K562 (cell line): Measurements from ENCODE around the gene GJB2. TPM values are rescaled to one million over a fixed set of nuclear protein-coding genes. Genes with fewer than 3 reads are reported as not detected.

Experiments used
- ATAC-seq: fragments of 200-7000 bp; cut with Tn5 transposase; 3 replicates; pipeline ENCODE4 v1.9.1; 2020; ENCODE audit warnings: moderate library complexity
- BruUV-seq: library from RNA; stranded (reverse); fragments of 400-500 nt; replicated peaks from 2 replicates; lab custom pipeline; 2021; lab: Mats Ljungman, UMichigan
- CTCF ChIA-PET: fragments of 300-600 bp; formaldehyde crosslinking; extraction: SDS; loops from one replicate; lab custom pipeline; 2021; ENCODE audit warnings: low intra/inter-chr PET ratio; lab: Yijun Ruan, JAX
- POLR2A ChIA-PET: fragments of 300-600, 350-650 bp; sonication (Branson Sonifier 250); formaldehyde crosslinking; extraction: SDS; loops from one replicate; lab custom pipeline; 2021; ENCODE audit warnings: antibody characterized with exemption, inconsistent platforms; lab: Yijun Ruan, JAX
- DNase-seq, 4 experiments: peaks; one replicate each; pipeline versions ENCODE4 v3.0.0 to v3.0.0-alpha.2; 2011 to 2018; ENCODE audit warnings: low spot score in 3 of 4, mixed read lengths in 3 of 4; ENCODE audit errors: extremely low read depth in 1 of 4
- FAIRE-seq: peaks from 2 replicates; lab custom pipeline; 2011; peaks lifted over from hg19 to GRCh38; lab: Jason Lieb, UNC
- H2AFZ ChIP-seq: 2 replicates; pipeline ENCODE4 v1.6.0; 2011; ENCODE audit warnings: low read depth, low read length, control low read depth, inconsistent platforms
- H3K27ac ChIP-seq: fragments of 200-600 bp; 3 replicates; pipeline ENCODE4 v1.8.0; 2011; ENCODE audit warnings: low read depth, mild to moderate bottlenecking, control low read depth, inconsistent platforms, low read length, moderate library complexity, mixed read lengths; ENCODE audit errors: extremely low read depth
- H3K27me3 ChIP-seq, 2 experiments: fragments of 300-600 bp in 1 of 2; 2 replicates in 1 of 2; 3 replicates in 1 of 2; pipeline versions ENCODE4 v1.6.0 to v1.8.0; 2011; ENCODE audit warnings: inconsistent platforms in 2 of 2, low read length in 2 of 2, mild to moderate bottlenecking in 1 of 2, mixed read lengths in 1 of 2, moderate library complexity in 1 of 2; ENCODE audit not compliant: control insufficient read depth in 2 of 2, insufficient read depth in 2 of 2
- H3K36me3 ChIP-seq: fragments of 300-600 bp; 3 replicates; pipeline ENCODE4 v1.8.0; 2011; ENCODE audit warnings: mild to moderate bottlenecking, low read length, inconsistent platforms; ENCODE audit not compliant: control insufficient read depth, insufficient read depth
- H3K4me1 ChIP-seq, 2 experiments: fragments of 200-600 bp in 1 of 2; replicated peaks in 1 of 2; 2 replicates in 1 of 2; 3 replicates in 1 of 2; pipeline versions ENCODE4 v1.5.1 to v1.8.0; 2011; ENCODE audit warnings: inconsistent platforms in 2 of 2, low read length in 2 of 2, mild to moderate bottlenecking in 1 of 2, mixed read lengths in 1 of 2, moderate library complexity in 1 of 2; ENCODE audit not compliant: control insufficient read depth in 2 of 2, insufficient read depth in 2 of 2
- H3K4me2 ChIP-seq: 2 replicates; pipeline ENCODE4 v1.6.1; 2011; ENCODE audit warnings: low read length, control low read depth, inconsistent platforms, mixed read lengths; ENCODE audit not compliant: insufficient read depth
- H3K4me3 ChIP-seq: fragments of 200-600 bp; sonication (generic), shearing (Covaris generic); 2 replicates; pipeline ENCODE4 v1.5.1; 2016; ENCODE audit warnings: control low read depth, inconsistent platforms
- H3K79me2 ChIP-seq: fragments of 200-600 bp; 3 replicates; pipeline ENCODE4 v1.8.0; 2011; ENCODE audit warnings: low read length, inconsistent platforms; ENCODE audit not compliant: control insufficient read depth, insufficient read depth
- H3K9ac ChIP-seq, 2 experiments: 2 replicates each; pipeline versions ENCODE4 v1.6.0 to v1.6.1; 2011; ENCODE audit warnings: low read depth in 2 of 2, low read length in 2 of 2, control low read depth in 1 of 2, inconsistent platforms in 1 of 2, mild to moderate bottlenecking in 1 of 2, mixed read lengths in 1 of 2; ENCODE audit not compliant: insufficient read depth in 1 of 2
- H3K9me1 ChIP-seq: one replicate; pipeline ENCODE4 v1.6.0; 2011; ENCODE audit warnings: inconsistent platforms, mild to moderate bottlenecking, low read length, moderate library complexity; ENCODE audit not compliant: control insufficient read depth, insufficient read depth
- H3K9me3 ChIP-seq: replicated peaks from 2 replicates; pipeline ENCODE4 v1.5.1; 2011; ENCODE audit warnings: low read depth, low read length, inconsistent platforms; ENCODE audit not compliant: control insufficient read depth, insufficient read depth
- H4K20me1 ChIP-seq: replicated peaks from 2 replicates; pipeline ENCODE4 v1.6.1; 2011; ENCODE audit warnings: low read length, inconsistent platforms, mixed read lengths; ENCODE audit not compliant: control insufficient read depth, insufficient read depth
- IRF2 ChIP-seq: sonication (generic); formaldehyde crosslinking; IDR thresholded peaks from 2 replicates; pipeline ENCODE4 v1.8.1; 2022; ENCODE audit warnings: mild to moderate bottlenecking, missing genetic modification reagents
- NFE2L1 ChIP-seq: fragments of 450-650 bp; IDR thresholded peaks from 2 replicates; pipeline ENCODE4 v1.6.1; 2016; ENCODE audit warnings: missing genetic modification characterization, low read depth, mild to moderate bottlenecking, missing compliant biosample characterization, moderate library complexity, borderline replicate concordance
- SRSF7 ChIP-seq: fragments of 200-400 bp; formaldehyde crosslinking; optimal IDR thresholded peaks from 2 replicates; pipeline ENCODE3; 2017; ENCODE audit warnings: mild to moderate bottlenecking, low read depth, low read length
- TBL1XR1 ChIP-seq, 2 experiments: IDR thresholded peaks; 2 replicates each; pipeline ENCODE4 v1.6.1; 2012; ENCODE audit warnings: improper control_type of control experiment in 2 of 2, low read length in 2 of 2, mild to moderate bottlenecking in 1 of 2
- ZNF384 ChIP-seq: IDR thresholded peaks from 2 replicates; pipeline ENCODE4 v1.6.1; 2012; ENCODE audit warnings: low read depth, low read length, improper control_type of control experiment
- ZZZ3 ChIP-seq: fragments of 450-650 bp; IDR thresholded peaks from 2 replicates; pipeline ENCODE4 v1.6.1; 2016; ENCODE audit warnings: antibody characterized with exemption, mild to moderate bottlenecking, moderate library complexity
- WGBS: fragments of 100-300 bp; shearing (Covaris generic); methylation state at CpG from one replicate; pipeline ENCODE4 v1.1.6; 2016; ENCODE audit warnings: low coverage, mixed read lengths; ENCODE audit not compliant: insufficient coverage; ENCODE audit errors: missing lambda C conversion rate; 5-methylcytosine and 5-hydroxymethylcytosine counted together
- in situ Hi-C: fragments of 300-500 bp; cut with MboI; formaldehyde crosslinking; loops from 4 replicates; pipeline ENCODE4 v1.15.0; 2018; ENCODE audit warnings: inconsistent platforms, mixed read lengths
- intact Hi-C: fragments of 100-400 bp; cut with micrococcal nuclease; formaldehyde crosslinking; loops from 2 replicates; pipeline ENCODE4 v1.14.2; 2022
- polyA plus RNA-seq, 8 experiments: library from polyadenylated mRNA; depleted of rRNA in 4 of 8; stranded (reverse) in 5 of 8; unstranded in 3 of 8; fragments of >200 nt; fragmentation: Nextera tagmentation in 2 of 8; fragmentation: Illumina TruSeq in 1 of 8; extraction: Ambion mirVana in 2 of 8; extraction: Trizol in 1 of 8; gene quantifications; 2 replicates each; pipeline versions ENCODE4 v1.2.1 to v1.2.3, GENCODE V29; 2011 to 2014; ENCODE audit warnings: inconsistent platforms in 1 of 8, missing spikeins in 1 of 8
- total RNA-seq, 7 experiments: library from RNA; depleted of rRNA in 6 of 7; stranded (reverse); fragments of >200 nt in 6 of 7; fragmentation: Illumina TruSeq in 2 of 7; extraction: Trizol in 2 of 7; gene quantifications; 2 replicates each; pipeline versions ENCODE4 v1.2.1 to v1.2.3, GENCODE V29; 2011 to 2021; ENCODE audit warnings: low replicate concordance in 1 of 7
- TF ChIP-seq, protein P1 (sequence below): fragments of 250-450 bp; sonication (Bioruptor Pico); IDR thresholded peaks from 2 replicates; pipeline ENCODE4 v1.5.0; 2021; ENCODE audit warnings: mild to moderate bottlenecking, borderline replicate concordance

Gene GJB2
- total and polyA plus RNA-seq, 9 of the 15 experiments (the other 6 are each of a cell fraction or from before 2014, with no cell fraction given) = not detected

DNA sequence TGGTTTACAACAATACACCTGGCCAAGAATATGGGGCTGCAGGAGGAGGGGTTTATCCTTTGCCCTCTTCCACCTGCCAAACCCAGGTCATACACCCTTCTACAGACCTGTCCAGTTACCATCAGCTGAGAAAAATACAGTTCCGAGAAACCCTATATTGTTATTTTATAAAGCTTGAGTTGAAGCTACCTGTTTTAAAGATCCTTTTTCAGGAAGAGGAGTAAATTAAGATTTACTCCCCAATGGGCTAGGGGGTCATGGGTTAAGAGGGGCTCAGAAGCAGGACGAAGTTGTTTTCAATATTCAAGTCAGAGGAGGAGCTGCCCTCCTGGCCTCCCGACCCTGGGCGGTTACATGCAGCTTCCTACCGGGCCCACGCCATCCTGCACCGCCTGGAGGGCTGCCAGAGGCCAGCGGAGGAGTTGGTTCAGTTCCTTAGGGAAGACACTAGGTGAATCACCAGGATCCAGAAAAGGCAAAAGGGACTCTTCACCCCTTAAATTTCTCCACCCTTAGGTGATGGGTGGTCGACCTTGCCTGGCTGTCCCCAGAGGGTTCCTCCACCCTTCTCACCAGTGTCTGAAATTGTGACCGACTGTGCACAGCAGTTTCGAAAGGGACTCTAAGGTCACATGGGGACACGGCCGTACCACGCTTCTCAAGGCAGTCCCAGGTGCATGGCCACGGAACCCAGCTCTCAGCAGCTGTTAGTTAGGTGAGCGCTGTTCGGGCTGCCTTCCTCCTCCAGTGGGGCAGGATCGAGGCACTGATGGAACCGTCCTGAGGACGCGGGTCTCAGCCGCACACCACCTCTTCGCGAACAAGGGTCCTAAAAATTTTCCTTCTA, 1.2 kb downstream of the GJB2 start (continued):
- TF ChIP-seq, protein P1, sequence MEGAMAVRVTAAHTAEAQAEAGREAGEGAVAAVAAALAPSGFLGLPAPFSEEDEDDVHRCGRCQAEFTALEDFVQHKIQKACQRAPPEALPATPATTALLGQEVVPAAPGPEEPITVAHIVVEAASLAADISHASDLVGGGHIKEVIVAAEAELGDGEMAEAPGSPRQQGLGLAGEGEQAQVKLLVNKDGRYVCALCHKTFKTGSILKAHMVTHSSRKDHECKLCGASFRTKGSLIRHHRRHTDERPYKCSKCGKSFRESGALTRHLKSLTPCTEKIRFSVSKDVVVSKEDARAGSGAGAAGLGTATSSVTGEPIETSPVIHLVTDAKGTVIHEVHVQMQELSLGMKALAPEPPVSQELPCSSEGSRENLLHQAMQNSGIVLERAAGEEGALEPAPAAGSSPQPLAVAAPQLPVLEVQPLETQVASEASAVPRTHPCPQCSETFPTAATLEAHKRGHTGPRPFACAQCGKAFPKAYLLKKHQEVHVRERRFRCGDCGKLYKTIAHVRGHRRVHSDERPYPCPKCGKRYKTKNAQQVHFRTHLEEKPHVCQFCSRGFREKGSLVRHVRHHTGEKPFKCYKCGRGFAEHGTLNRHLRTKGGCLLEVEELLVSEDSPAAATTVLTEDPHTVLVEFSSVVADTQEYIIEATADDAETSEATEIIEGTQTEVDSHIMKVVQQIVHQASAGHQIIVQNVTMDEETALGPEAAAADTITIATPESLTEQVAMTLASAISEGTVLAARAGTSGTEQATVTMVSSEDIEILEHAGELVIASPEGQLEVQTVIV (CRISPR knock-in tag) = no peak
- TF ChIP-seq ZZZ3 (no peak), NFE2L1 (no peak)
- TF ChIP-seq, all 486 proteins: peak for 0

DNA sequence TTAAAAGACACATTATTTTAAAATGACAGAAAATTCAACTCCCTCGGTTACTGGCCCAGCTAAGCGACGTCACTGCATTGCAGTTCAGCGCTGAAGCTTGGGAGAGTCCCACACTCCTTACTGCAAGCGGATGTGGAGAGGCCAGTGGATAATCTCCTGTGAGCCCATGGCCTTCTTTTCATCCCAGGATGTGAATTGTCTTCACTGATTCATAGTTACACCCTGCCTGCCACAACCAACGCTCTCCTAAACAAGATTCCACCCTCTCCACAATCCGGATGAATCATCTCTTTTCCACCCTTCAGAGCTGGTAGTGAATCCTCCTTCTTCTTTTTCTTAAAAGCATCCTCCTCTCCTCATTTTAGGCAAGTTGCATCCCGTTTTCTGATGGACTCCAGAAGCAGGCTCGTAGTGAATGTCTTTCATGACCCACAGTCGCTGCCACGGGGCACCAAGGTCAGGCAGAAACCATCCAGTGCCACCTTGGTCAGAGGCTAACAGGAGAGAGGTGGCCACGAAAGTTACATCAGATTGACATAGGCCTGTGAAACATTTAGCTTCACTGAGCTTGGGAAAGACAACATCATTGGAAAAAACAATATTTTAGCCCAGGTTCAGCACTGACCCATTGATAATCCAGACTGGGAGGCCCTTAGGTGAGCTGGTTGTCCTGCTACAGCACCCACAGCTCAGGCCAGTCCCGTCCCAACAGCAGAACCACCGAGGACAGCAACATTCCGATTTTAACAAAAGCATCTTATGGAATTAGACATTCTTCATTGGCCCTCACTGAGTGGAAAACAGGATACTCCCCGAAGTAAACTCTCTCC, 2.0 kb downstream of the GJB2 start:
- no peak overlapping the region for H3K4me3 ChIP-seq
- no TSS peak for BruUV-seq
- ATAC-seq (no peak), DNase-seq (no peak), FAIRE-seq (no peak)
- H3K4me2 ChIP-seq = no peak overlapping the region
- H2AFZ ChIP-seq = no peak overlapping the region
- H3K36me3 ChIP-seq = no peaks in the 10 kb centered on the region
- intact Hi-C loops (no loop called here), in situ Hi-C loops (no loop called here)
- WGBS = 3% methylated on average over 13 of the region's 16 CpGs
- TF ChIP-seq TBL1XR1 (IDR thresholded peaks at IDR 0.05; ENCODE audit: low read length in 2 of 2) = no peak
- TF ChIP-seq SRSF7 = no peak
- no peak for TF ChIP-seq ZNF384
- no peak for TF ChIP-seq IRF2 (CRISPR knock-in tag)
- no peak overlapping the region for H3K9ac ChIP-seq
- POLR2A ChIA-PET = no interaction called here
- no peak overlapping the region for H3K27ac ChIP-seq
- no peaks in the 10 kb centered on the region for H3K9me1 ChIP-seq
- CTCF ChIA-PET = interaction anchor here (0.6 kb wide), 1 partner anchor 21 kb away, joined by 3 read pairs; no protein-coding TSS in a partner anchor
- H3K27me3 ChIP-seq = peaks cover 4 to 20% of the 10 kb centered on the region in 2 experiments; a peak in 4 of 5 replicates
- H3K9me3 ChIP-seq = no peaks in the 10 kb centered on the region
- H3K4me1 ChIP-seq = peaks cover 4% of the 10 kb centered on the region in 2 experiments; a peak in 2 of 5 replicates
- no peaks in the 10 kb centered on the region for H3K79me2 ChIP-seq
- no peaks in the 10 kb centered on the region for H4K20me1 ChIP-seq
